SH-SY5Y (cell line): ENCODE results near the gene MPHOSPH9.

ENCODE experiments used
- GATA2 ChIP-seq: IDR thresholded peaks from 2 replicates; pipeline ENCODE4 v1.6.1; 2011; ENCODE audit warnings: mild to moderate bottlenecking, low read depth, low read length
- GATA3 ChIP-seq: IDR thresholded peaks from 2 replicates; pipeline ENCODE4 v1.6.1; 2011; ENCODE audit warnings: low read depth, mild to moderate bottlenecking, low read length, moderate library complexity

- no peak for TF ChIP-seq GATA2
- no peak for TF ChIP-seq GATA3
Measured at GRCh38 chr12:123121670-123122069, 111.3 kb downstream of the MPHOSPH9 start.
